GM13977 (cell line): ENCODE results near the gene GIGYF2.

Experiments
- DNase-seq: peaks from one replicate; pipeline ENCODE4 v3.0.0; 2012; ENCODE audit warnings: low spot score
- in situ Hi-C: fragments of 300-500 bp; cut with MboI; formaldehyde crosslinking; loops from one replicate; pipeline ENCODE4 v1.12.0; 2022; ENCODE audit warnings: low sequenced_read_pairs, low pct_unique_long_range_greater_than_20kb, mixed read lengths, inconsistent platforms; ENCODE audit not compliant: unreplicated experiment
- TF ChIP-seq, protein P1 (sequence below): IDR thresholded peaks from 2 replicates; pipeline ENCODE4 v1.5.1; 2012; ENCODE audit warnings: mild to moderate bottlenecking, control low read depth; ENCODE audit not compliant: insufficient read depth; ENCODE audit errors: extremely low read depth, missing control alignments

The GIGYF2 gene

DNA sequence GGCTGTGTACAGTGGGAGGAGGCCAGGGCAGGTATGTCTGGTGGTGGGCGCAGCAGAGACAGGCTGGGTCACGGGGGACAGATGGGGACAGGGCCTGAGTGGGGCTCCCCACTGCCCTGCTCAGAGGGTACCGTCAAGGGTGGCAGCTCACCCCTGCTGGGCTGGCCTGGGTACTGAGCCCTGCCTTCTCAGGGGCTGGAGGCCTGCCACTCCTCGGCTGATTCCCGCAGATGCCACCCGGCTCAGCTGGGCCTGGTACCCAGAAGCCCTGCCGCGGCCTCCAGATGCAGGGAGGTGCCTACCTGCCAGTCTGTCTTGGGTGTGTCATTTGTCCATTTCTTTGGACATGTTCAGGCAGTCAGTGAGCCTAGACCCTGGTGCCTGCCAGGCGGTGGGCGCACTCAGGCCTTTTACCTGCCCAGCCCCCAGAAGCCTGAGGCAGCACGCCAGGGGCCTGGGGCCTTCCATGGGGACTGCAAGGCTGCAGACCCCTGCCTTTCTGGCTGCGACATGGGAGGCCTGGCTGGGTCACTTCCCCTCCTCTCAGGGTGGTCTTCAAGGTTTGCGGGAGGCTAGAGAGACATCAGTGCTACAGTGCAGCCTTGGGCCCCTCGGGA is 176.3 kb downstream of the GIGYF2 start:
- TF ChIP-seq, protein P1, sequence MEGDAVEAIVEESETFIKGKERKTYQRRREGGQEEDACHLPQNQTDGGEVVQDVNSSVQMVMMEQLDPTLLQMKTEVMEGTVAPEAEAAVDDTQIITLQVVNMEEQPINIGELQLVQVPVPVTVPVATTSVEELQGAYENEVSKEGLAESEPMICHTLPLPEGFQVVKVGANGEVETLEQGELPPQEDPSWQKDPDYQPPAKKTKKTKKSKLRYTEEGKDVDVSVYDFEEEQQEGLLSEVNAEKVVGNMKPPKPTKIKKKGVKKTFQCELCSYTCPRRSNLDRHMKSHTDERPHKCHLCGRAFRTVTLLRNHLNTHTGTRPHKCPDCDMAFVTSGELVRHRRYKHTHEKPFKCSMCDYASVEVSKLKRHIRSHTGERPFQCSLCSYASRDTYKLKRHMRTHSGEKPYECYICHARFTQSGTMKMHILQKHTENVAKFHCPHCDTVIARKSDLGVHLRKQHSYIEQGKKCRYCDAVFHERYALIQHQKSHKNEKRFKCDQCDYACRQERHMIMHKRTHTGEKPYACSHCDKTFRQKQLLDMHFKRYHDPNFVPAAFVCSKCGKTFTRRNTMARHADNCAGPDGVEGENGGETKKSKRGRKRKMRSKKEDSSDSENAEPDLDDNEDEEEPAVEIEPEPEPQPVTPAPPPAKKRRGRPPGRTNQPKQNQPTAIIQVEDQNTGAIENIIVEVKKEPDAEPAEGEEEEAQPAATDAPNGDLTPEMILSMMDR: no peak
- peak; percentile 9 for DNase-seq
- in situ Hi-C loops: loop anchor here (25.0 kb wide), 2 partner anchors 164 to 389 kb away; partner anchors contain the start of genes ATG16L1 and NEU2

DNA sequence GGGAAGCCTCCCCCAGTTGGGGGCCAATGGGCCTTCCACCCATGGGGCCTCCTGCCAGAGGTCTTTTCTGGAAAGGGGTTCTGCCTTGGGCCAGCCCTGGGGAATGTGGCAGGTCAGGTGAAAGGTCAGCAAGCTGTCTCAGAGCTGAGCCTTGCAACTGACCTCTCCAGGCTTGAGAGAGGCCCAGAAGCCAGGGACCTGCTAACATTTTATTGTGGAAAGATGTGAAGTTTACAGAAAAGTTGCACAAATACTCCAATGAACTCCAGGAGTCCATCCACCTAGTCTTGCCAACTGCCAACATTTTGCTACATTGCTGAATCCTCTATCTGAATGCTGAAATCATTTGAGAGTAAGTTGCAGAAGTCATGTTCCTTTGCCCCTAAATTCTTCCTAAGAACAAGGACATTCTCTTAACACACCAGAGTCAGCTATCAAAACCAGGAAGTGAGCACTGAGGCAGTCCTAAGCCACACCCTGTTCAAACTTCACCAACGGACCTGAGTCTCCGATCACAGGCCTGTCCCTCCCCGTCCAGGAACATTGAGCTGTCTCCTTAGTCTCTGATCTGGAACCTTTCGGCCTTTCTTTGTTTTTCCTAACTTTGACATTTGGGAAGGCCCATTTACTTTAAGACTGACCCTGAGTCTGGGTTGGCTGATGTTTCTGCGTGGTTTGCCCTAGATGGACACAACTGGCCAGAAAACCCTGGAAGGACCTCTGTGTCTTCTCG is 176.9 kb downstream of the GIGYF2 start:
- in situ Hi-C loops: loop anchor here (25.0 kb wide), 2 partner anchors 163 to 388 kb away; partner anchors contain the start of genes ATG16L1 and NEU2
- no peak for DNase-seq
- TF ChIP-seq, protein P1: no peak

DNA sequence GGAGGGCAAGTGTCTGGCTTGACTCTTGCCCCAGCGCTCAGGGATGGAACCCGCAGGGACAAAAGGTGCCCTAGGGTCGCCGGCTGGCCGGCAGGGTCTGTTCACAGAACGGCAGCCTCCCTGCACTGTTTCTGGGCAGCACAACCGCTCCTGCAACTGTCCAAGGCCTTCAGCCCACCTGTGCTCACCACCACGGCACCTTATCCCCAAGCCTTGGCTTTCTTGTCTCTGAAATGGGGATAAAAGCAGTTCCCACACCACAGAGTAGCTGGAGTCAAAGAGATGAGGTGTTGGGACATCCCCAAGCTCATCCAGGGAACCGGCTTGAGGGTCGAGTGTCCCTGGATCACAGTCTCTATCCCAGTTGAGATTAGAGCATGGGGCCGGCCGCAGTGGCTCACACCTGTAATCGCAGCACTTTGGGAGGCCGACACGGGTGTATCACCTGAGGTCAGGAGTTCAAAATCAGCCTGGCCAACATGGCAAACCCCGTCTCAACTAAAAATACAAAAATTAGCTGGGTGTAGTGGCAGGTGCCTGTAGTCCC is 177.6 kb downstream of the GIGYF2 start:
- TF ChIP-seq, protein P1: no peak
- in situ Hi-C loops: loop anchor here (25.0 kb wide), 2 partner anchors 163 to 388 kb away; partner anchors contain the start of genes ATG16L1 and NEU2
- no peak for DNase-seq

DNA sequence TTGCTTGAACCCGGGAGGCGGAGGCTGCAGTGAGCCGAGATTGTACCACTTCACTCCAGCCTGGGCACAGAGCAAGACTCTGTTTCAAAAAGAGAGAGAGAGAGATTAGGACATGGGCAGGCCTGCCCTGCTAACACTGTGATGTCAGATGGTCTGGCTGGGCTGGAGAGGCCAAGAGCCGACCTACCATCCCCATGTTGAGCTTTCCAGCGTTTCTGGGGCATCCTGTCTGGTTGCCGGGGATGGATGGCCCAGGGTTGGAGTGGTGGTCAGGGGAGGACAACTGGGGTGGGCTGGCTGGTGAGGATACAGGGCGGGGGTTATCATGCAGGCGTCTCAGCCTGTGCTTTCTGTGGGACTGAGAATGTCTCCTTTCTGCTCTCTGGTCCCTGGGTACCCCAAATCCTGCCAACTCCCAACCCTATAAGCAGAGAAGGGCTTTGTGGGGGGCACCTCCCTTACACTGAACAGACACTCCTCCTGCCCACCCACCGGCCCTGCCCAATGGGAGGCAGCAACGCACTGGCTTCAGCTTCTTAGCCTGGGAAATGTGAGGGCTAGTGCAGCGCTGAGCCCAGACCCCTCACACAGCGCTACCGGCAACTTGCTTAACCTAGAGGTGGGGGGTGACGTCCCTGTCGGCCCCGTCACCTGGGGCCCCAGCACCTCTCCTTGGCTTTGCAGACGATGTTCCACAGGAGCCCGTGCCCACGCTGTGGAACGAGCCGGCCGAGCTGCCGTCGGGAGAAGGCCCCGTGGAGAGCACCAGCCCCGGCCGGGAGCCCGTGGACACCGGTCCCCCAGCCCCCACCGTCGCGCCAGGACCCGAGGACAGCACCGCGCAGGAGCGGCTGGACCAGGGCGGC is 178.4 kb downstream of the GIGYF2 start:
- DNase-seq: peak; percentile 60
- in situ Hi-C loops: no loop called here
- TF ChIP-seq, protein P1: peak; percentile 29

DNA sequence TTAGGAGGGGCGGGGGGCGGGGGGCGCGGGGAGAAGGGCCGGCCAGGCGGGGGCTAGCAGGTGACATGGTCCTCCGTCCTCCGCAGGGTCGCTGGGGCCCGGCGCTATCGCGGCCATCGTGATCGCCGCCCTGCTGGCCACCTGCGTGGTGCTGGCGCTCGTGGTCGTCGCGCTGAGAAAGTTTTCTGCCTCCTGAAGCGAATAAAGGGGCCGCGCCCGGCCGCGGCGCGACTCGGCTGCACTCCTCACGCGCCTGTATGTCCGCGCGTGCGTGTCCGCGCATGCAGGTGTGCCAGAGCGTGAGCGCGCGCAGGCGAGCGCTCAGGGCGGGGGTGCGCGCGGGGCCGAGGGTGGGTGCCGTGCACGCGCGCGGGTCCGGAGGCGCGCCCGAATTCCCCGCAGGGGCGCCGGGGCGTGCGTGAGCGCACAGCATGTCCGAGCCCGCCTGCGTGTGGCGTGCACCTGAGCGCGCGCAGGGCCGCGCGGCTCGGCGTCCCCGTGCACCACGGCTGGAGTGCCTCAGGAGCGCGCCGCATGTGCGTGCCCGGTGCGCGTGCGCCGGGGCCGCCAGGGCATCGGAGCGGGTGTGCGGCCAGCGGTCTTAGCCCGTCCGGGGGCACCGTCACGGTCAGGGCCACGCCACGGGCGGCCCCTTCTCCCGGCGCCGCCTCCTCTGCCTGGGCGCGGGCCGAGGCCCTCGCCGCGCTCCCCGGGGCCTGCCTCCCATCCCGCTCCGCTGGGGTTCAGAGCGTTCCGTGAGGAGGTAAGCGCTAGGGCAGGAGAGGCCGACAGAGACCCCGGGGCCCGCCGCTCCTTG is 179.2 kb downstream of the GIGYF2 start:
- DNase-seq: peak; percentile 79
- TF ChIP-seq, protein P1: peak; percentile 36
- in situ Hi-C loops: no loop called here
